Suprapubic skin (tissue), 4 donors: ENCODE data around the gene SERPINA9. TPM values are rescaled to one million over a fixed set of nuclear protein-coding genes. Genes with fewer than 3 reads are reported as not detected.
A peak's percentile ranks its signal among the peaks of the same experiment; 100 is the strongest.

ENCODE experiments used
- DNase-seq, 2 donors: peaks; one replicate each; pipeline ENCODE4 v3.0.0-alpha.2; 2019; ENCODE audit warnings: low spot score in 2 of 2
- H3K27ac ChIP-seq: fragments of 200-600 bp; sonication (generic); one replicate; pipeline ENCODE4 v1.5.1; 2019
- H3K27me3 ChIP-seq: fragments of 200-600 bp; sonication (generic); one replicate; pipeline ENCODE4 v1.5.1; 2019
- H3K36me3 ChIP-seq: fragments of 200-600 bp; sonication (generic); one replicate; pipeline ENCODE4 v1.5.1; 2019
- H3K4me1 ChIP-seq: fragments of 200-600 bp; sonication (generic); one replicate; pipeline ENCODE4 v1.5.1; 2019
- H3K4me3 ChIP-seq: fragments of 200-600 bp; sonication (generic); one replicate; pipeline ENCODE4 v1.5.1; 2019; ENCODE audit warnings: mild to moderate bottlenecking
- H3K9me3 ChIP-seq: fragments of 200-600 bp; sonication (generic); one replicate; pipeline ENCODE4 v1.5.1; 2019
- EP300 ChIP-seq: sonication (generic); formaldehyde crosslinking; IDR thresholded peaks from one replicate; pipeline ENCODE4 v1.6.1; 2017; ENCODE audit warnings: antibody characterized with exemption
- POLR2A ChIP-seq, 2 donors: fragments of 450-650 bp; IDR thresholded peaks; one replicate each; pipeline ENCODE4 v1.6.1; 2017; ENCODE audit warnings: antibody characterized with exemption in 2 of 2, mild to moderate bottlenecking in 2 of 2, moderate library complexity in 2 of 2
- POLR2AphosphoS5 ChIP-seq, 3 donors: sonication (generic); formaldehyde crosslinking; IDR thresholded peaks; one replicate each; pipeline ENCODE4 v1.6.1; 2017; ENCODE audit warnings: antibody characterized with exemption in 3 of 3
- WGBS: methylation state at CpG from one replicate; pipeline ENCODE4 v1.1.5; 2018; 5-methylcytosine and 5-hydroxymethylcytosine counted together
- total RNA-seq, 4 donors: library from RNA; depleted of rRNA; stranded (reverse); fragments of >200 nt; gene quantifications; one replicate each; pipeline ENCODE4 v1.1.0, GENCODE V29; 2016
- TF ChIP-seq, protein P1 (sequence below), 2 donors: fragments of 200-600 bp in 1 of 2; fragments of 450-650 bp in 1 of 2; sonication (generic) in 1 of 2; IDR thresholded peaks; one replicate each; pipeline ENCODE4 v1.5.1; 2016 to 2019; ENCODE audit warnings: antibody characterized with exemption in 2 of 2, mild to moderate bottlenecking in 1 of 2, moderate library complexity in 1 of 2

The SERPINA9 gene
- total RNA-seq, 4 donors from 2014 or later = 1.8 to 11.0 (median 6.2) TPM

GRCh38 chr14:94521375-94522114 lies 45.5 kb upstream of the SERPINA9 start:
- H3K27me3 ChIP-seq = peaks cover 3% of the 10 kb centered on the region
- WGBS = 53% methylated on average over 5 of the region's 5 CpGs
- H3K4me1 ChIP-seq = peaks cover 14% of the 10 kb centered on the region
- H3K9me3 ChIP-seq = no peaks in the 10 kb centered on the region
- no peak overlapping the region for H3K4me3 ChIP-seq
- H3K36me3 ChIP-seq = no peaks in the 10 kb centered on the region
- DNase-seq = no peak
- no peak overlapping the region for H3K27ac ChIP-seq
- no peak for TF ChIP-seq POLR2AphosphoS5 (IDR thresholded peaks at IDR 0.05)
- TF ChIP-seq, protein P1, sequence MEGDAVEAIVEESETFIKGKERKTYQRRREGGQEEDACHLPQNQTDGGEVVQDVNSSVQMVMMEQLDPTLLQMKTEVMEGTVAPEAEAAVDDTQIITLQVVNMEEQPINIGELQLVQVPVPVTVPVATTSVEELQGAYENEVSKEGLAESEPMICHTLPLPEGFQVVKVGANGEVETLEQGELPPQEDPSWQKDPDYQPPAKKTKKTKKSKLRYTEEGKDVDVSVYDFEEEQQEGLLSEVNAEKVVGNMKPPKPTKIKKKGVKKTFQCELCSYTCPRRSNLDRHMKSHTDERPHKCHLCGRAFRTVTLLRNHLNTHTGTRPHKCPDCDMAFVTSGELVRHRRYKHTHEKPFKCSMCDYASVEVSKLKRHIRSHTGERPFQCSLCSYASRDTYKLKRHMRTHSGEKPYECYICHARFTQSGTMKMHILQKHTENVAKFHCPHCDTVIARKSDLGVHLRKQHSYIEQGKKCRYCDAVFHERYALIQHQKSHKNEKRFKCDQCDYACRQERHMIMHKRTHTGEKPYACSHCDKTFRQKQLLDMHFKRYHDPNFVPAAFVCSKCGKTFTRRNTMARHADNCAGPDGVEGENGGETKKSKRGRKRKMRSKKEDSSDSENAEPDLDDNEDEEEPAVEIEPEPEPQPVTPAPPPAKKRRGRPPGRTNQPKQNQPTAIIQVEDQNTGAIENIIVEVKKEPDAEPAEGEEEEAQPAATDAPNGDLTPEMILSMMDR (IDR thresholded peaks at IDR 0.05) = no peak
- no peak for TF ChIP-seq EP300
- no peak for TF ChIP-seq POLR2A (IDR thresholded peaks at IDR 0.05)

DNA sequence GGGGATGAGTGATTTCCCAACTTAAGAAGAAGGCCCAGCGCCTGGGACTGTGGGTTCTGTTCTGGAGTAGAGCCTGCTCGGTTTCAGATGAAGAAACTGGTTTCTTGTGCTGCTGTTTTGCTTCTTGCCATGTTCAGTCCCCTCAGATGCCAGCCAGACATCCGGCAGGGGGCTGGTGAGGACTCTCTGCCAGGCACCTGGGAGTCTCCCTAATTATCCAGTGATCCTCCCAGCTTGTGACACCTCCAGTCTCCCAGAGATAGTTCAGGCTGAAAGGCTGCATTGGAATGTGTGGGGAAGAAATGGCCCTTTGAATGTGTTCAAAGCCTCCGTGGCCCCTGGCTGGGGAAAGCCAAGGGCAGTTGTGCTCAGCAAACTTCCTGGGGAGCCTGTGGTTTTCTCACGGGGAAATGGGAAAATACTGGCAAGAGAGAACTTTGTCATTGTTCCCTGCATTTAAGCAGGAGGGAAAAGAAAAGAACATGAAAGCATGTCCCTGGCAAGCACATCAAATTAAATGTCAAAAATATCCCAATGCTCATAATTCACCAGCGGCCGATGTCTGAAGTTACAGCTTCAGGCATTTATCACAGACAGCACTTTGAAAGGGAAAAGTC lies 41.8 kb upstream of the SERPINA9 start:
- H3K9me3 ChIP-seq = no peaks in the 10 kb centered on the region
- TF ChIP-seq POLR2A (IDR thresholded peaks at IDR 0.05) (no peak), EP300 (no peak), POLR2AphosphoS5 (IDR thresholded peaks at IDR 0.05) (peak in 1 of 3 donors; percentile 25)
- TF ChIP-seq, protein P1 (IDR thresholded peaks at IDR 0.05) = no peak
- no peak overlapping the region for H3K4me3 ChIP-seq
- WGBS = 21% methylated on average over 7 of the region's 7 CpGs
- H3K27me3 ChIP-seq = no peaks in the 10 kb centered on the region
- no peak for DNase-seq
- H3K27ac ChIP-seq = peak overlapping the region; percentile 85
- no peaks in the 10 kb centered on the region for H3K36me3 ChIP-seq
- H3K4me1 ChIP-seq = peaks cover 19% of the 10 kb centered on the region

- no peak for TF ChIP-seq POLR2A (IDR thresholded peaks at IDR 0.05)
- TF ChIP-seq, protein P1 (IDR thresholded peaks at IDR 0.05) = no peak
- no peak for TF ChIP-seq POLR2AphosphoS5 (IDR thresholded peaks at IDR 0.05)
- no peak for TF ChIP-seq EP300
- Histone ChIP-seq H3K27me3 (no peaks in the 10 kb centered on the region), H3K36me3 (no peaks in the 10 kb centered on the region), H3K4me3 (no peak overlapping the region), H3K4me1 (peaks cover 19% of the 10 kb centered on the region), H3K27ac (peak overlapping the region; percentile 85), H3K9me3 (no peaks in the 10 kb centered on the region)
- no peak for DNase-seq
- WGBS = 43% methylated on average over 10 of the region's 10 CpGs
Observed at GRCh38 chr14:94517248-94517640, 41.2 kb upstream of the SERPINA9 start.

GRCh38 chr14:94515856-94516255 lies 39.9 kb upstream of the SERPINA9 start:
- H3K27me3 ChIP-seq = no peaks in the 10 kb centered on the region
- DNase-seq = no peak
- no peaks in the 10 kb centered on the region for H3K9me3 ChIP-seq
- H3K4me3 ChIP-seq = no peak overlapping the region
- TF ChIP-seq EP300 (no peak), POLR2AphosphoS5 (IDR thresholded peaks at IDR 0.05) (no peak), POLR2A (IDR thresholded peaks at IDR 0.05) (no peak)
- TF ChIP-seq, protein P1 (IDR thresholded peaks at IDR 0.05) = no peak
- WGBS = 85% methylated on average over 6 of the region's 6 CpGs
- H3K27ac ChIP-seq = no peak overlapping the region
- no peaks in the 10 kb centered on the region for H3K36me3 ChIP-seq
- peaks cover 19% of the 10 kb centered on the region for H3K4me1 ChIP-seq

- no peak for DNase-seq
- Histone ChIP-seq H3K4me1 (peaks cover 19% of the 10 kb centered on the region), H3K4me3 (no peak overlapping the region), H3K9me3 (no peaks in the 10 kb centered on the region), H3K27me3 (no peaks in the 10 kb centered on the region), H3K27ac (no peak overlapping the region), H3K36me3 (no peaks in the 10 kb centered on the region)
- TF ChIP-seq, protein P1 (IDR thresholded peaks at IDR 0.05) = no peak
- TF ChIP-seq POLR2AphosphoS5 (IDR thresholded peaks at IDR 0.05) (no peak), POLR2A (IDR thresholded peaks at IDR 0.05) (no peak), EP300 (no peak)
- WGBS = 81% methylated on average over 9 of the region's 9 CpGs
Observed at GRCh38 chr14:94515426-94515825, 39.4 kb upstream of the SERPINA9 start.
